MG63 (cell line): Measurements from ENCODE around the gene AIMP1. TPM values are rescaled to one million over a fixed set of nuclear protein-coding genes. Genes with fewer than 3 reads are reported as not detected.
"Not testable (repeated sequence)": the region's sequence is repeated elsewhere in the genome, so short reads cannot be mapped to it uniquely, and the experiment has no call there.

Experiments
- DNase-seq: peaks from one replicate; pipeline ENCODE4 v3.0.0-alpha.2; 2020
- H3K27me3 ChIP-seq: fragments of 250-450 bp; sonication (Bioruptor Pico); 2 replicates; pipeline ENCODE4 v1.5.1; 2020; ENCODE audit warnings: mild to moderate bottlenecking, moderate library complexity
- H3K36me3 ChIP-seq: fragments of 250-450 bp; sonication (Bioruptor Pico); 2 replicates; pipeline ENCODE4 v1.5.1; 2020; ENCODE audit warnings: mild to moderate bottlenecking, moderate library complexity
- H3K4me3 ChIP-seq: fragments of 250-450 bp; sonication (Bioruptor Pico); 2 replicates; pipeline ENCODE4 v1.5.1; 2020; ENCODE audit warnings: mild to moderate bottlenecking, moderate library complexity
- H3K9me3 ChIP-seq: fragments of 250-450 bp; sonication (Bioruptor Pico); 2 replicates; pipeline ENCODE4 v1.5.1; 2020; ENCODE audit warnings: mild to moderate bottlenecking, moderate library complexity
- total RNA-seq: library from RNA; depleted of rRNA; stranded (reverse); fragments of >200 nt; shearing (Covaris generic); gene quantifications from 2 replicates; pipeline ENCODE4 v1.2.3, GENCODE V29; 2014; ENCODE audit warnings: low replicate concordance

The AIMP1 gene
- total RNA-seq, 1 experiment from 2014 or later: 31.8 TPM

DNA sequence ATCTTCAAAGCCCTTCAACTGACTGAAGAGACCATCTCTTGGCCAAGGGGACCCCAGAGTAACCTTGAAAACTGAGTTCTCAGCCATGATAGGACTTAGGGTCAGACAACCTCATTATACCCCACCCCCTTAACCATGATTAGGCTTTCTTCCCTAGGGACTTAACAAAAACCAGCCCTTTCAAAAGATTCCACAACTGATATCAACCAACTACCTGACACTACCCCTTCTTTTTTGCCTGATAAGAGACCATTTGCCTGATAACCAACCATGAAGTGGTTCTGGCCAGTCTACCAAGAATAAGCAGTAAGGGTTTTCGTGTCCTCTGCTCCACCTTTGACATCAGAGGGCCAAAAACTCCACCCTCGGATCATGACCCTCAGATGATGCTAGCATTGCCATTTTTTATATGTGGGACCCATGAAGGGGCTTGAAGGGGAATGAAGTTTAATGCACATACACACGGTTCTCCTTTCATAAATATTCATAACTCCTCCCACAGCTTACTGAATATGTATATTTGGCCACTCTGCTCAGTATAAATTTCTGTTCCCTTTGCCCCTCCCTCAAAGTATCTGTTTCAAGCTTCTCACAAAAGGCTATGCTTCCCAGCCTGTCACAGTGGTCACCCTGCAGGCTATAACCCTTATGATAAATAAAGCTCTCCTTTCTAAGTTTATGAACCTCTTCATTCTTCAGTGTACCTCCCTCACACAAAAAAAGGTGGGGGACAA lies 12.6 kb upstream of the AIMP1 start:
- Histone ChIP-seq H3K9me3 (no peaks in the 10 kb centered on the region), H3K4me3 (no peak overlapping the region), H3K36me3 (peaks cover 6% of the 10 kb centered on the region; the same call in 1 of the 2 replicates), H3K27me3 (no peaks in the 10 kb centered on the region)
- DNase-seq: no peak

DNA sequence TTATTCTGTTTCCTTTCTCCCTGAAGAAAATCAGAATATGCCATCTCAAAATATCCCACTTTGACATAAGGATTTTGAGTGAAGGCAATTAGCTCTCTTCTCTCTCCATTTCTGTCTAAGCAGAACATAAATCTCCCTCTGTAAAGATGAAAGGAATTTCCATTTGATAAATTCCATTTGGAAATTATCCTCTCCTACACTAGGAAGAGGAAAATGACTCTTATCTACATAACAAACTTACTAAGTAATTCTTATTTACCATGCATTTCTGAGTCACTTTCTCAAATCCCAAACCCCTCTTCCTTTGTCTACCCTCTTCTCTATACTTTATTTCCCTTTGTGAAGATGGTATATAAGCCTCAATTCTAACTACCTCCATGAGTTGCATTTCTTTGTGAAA lies 11.7 kb upstream of the AIMP1 start:
- no peaks in the 10 kb centered on the region for H3K9me3 ChIP-seq
- no peaks in the 10 kb centered on the region for H3K27me3 ChIP-seq
- peaks cover 6% of the 10 kb centered on the region; the same call in 1 of the 2 replicates for H3K36me3 ChIP-seq
- H3K4me3 ChIP-seq: no peak overlapping the region
- DNase-seq: no peak

DNA sequence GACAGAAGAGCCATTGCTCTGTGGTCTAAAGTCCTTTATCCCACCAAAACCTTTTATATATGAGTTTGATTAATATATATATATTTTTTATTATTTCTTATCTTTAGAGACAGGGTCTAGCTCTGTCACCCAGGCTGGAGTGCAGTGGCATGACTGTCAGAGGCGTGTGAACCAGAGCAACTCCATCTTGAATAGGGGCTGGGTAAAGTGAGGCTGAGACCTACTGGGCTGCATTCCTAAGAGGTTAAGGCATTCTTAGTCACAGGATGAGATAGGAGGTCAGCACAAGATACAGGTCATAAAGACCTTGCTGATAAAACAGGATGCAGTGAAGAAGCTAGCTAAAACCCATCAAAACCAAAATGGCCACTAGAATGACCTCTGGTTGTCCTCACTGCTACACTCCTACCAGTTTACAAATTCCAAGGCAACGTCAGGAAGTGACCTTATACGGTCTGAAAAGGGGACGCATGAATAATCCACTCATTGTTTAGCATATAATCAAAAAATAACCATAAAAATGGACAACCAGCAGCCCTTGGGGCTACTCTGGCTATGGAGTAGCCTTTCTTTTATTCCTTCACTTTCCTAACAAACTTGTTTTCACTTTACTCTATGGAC lies 10.8 kb upstream of the AIMP1 start:
- Histone ChIP-seq H3K9me3 (no peaks in the 10 kb centered on the region), H3K4me3 (no peak overlapping the region), H3K27me3 (no peaks in the 10 kb centered on the region), H3K36me3 (no peaks in the 10 kb centered on the region; the same call in 1 of the 2 replicates)
- DNase-seq: no peak

- H3K36me3 ChIP-seq: no peaks in the 10 kb centered on the region; the same call in 1 of the 2 replicates
- DNase-seq: no peak
- no peaks in the 10 kb centered on the region for H3K27me3 ChIP-seq
- H3K4me3 ChIP-seq: no peak overlapping the region
- H3K9me3 ChIP-seq: no peaks in the 10 kb centered on the region
These were observed 9.8 kb upstream of the AIMP1 start for GRCh38 chr4:106306561-106306960.

DNA sequence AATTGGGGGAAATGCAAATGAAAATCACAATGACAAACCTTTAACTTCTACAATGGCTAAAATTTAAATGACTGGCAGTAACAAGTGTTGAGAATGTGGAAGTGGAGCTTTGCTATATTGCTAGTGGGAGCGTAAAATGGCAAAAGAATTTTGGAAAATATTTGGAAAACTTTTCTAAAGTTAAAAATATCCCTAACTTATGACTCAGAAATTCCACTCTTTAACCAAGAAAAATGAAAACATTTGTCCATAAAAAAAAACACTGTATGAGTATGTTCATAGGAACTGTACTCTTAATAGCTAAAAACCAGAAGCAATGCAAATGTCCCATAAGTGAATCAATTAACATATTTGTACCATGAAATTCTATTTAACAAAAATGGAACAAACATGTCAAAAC lies 4.0 kb upstream of the AIMP1 start:
- Histone ChIP-seq H3K27me3 (no peaks in the 10 kb centered on the region), H3K4me3 (no peak overlapping the region), H3K36me3 (no peaks in the 10 kb centered on the region; the same call in 1 of the 2 replicates), H3K9me3 (no peaks in the 10 kb centered on the region)
- no peak for DNase-seq

DNA sequence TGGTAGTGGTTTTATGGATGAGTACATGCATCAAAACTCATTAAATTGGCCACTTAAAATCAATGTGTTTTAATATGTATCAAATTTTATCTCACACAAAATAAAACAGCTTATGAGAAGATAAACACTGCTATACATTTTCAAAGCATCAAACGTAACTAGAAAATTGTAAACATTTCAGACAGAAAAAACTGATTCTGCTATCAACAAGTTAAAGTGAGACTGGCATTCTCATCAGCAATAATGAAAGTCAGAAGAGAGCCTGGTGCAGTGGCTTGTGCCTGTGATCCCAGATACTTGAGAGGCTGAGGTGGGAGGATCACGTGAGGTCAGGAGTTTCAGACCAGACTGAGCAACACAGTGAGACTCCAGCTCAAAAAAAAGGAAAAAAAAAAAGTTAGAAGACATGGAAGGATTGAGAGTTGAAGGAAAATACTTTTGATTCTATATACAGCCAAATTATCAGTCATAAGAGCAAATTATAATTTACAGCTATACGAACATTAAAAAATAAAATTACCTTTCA lies 3.3 kb upstream of the AIMP1 start:
- Histone ChIP-seq H3K36me3 (no peaks in the 10 kb centered on the region; the same call in 1 of the 2 replicates), H3K9me3 (no peaks in the 10 kb centered on the region), H3K4me3 (no peak overlapping the region), H3K27me3 (no peaks in the 10 kb centered on the region)
- DNase-seq: no peak

DNA sequence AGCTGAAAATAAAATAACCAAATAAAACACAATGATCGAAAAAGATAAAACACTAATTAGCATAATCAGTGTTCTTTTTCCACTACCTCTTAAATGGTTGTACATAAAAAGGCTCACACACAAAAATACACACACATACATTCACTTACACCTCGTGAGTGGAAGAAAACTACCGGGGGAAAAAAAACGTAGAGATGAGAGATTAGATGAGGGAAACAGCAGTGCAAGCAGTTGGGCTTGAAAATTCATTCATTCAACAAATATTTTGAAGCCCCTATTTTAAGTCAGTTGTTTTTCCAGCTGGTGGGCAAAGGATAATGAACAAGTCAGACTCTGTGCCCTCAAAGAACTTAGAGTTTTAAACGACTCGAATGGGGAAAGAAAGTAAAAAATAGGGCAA lies 1.4 kb upstream of the AIMP1 start:
- no peaks in the 10 kb centered on the region for H3K36me3 ChIP-seq
- H3K4me3 ChIP-seq: peak overlapping the region; percentile 88
- DNase-seq: no peak
- H3K9me3 ChIP-seq: no peaks in the 10 kb centered on the region
- no peaks in the 10 kb centered on the region for H3K27me3 ChIP-seq

DNA sequence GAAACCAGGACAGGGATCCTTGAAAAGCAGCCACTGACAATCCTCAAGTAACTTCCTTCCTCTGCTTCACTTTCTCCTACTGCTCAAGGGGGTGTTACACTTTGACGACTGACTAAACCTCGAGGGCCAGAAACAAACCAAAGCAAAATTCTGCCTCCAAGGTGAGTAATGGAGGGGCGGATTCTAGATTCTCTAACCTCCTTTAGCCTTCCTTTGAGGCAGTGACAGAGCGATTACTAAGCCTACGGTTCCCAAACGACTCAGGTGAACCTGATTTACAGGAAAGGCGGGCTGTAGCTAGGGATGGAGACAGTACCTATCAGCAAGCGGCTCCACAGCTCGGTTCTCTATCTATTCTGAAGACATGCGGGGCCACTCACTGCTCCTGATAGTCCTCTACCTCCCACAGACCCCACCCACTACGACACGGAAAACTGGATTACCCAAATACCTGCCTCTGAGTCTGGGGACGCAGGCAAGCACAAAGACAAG lies 828 bp upstream of the AIMP1 start:
- Histone ChIP-seq H3K9me3 (no peaks in the 10 kb centered on the region), H3K27me3 (no peaks in the 10 kb centered on the region), H3K36me3 (no peaks in the 10 kb centered on the region; the same call in 1 of the 2 replicates), H3K4me3 (peak overlapping the region; percentile 88)
- DNase-seq: no peak

- DNase-seq: no peak
- no peaks in the 10 kb centered on the region for H3K9me3 ChIP-seq
These were observed 541 bp downstream of the AIMP1 start for GRCh38 chr4:106316773-106317409.

DNA sequence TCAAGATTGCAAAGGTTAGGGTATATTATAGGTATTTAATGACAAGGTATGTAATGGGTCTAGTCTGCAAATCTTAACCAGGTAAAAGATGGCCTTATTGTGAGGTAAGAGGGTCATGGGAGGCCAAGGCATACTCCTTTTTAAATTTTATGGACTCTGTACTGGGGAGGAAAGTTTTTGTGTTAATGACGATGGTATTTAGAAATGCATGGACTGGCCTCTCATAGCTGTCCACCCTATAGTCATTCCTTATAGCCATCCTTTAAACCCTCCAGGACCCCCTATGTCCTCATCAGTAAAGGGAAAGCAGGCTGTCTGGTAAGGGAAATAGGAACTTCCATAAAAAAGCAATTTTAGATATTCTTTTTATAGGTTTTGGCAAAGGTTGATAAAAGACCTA lies 1.5 kb downstream of the AIMP1 start:
- Histone ChIP-seq H3K9me3 (no peaks in the 10 kb centered on the region), H3K4me3 (peak overlapping the region; percentile 88), H3K36me3 (no peaks in the 10 kb centered on the region; the same call in 1 of the 2 replicates), H3K27me3 (no peaks in the 10 kb centered on the region)
- no peak for DNase-seq

More at GRCh38 chr4:106316773-106317409, 541 bp downstream of the AIMP1 start:
- H3K4me3 ChIP-seq: peak overlapping the region; percentile 88
- no peaks in the 10 kb centered on the region; the same call in 1 of the 2 replicates for H3K36me3 ChIP-seq
- no peaks in the 10 kb centered on the region for H3K27me3 ChIP-seq

DNA sequence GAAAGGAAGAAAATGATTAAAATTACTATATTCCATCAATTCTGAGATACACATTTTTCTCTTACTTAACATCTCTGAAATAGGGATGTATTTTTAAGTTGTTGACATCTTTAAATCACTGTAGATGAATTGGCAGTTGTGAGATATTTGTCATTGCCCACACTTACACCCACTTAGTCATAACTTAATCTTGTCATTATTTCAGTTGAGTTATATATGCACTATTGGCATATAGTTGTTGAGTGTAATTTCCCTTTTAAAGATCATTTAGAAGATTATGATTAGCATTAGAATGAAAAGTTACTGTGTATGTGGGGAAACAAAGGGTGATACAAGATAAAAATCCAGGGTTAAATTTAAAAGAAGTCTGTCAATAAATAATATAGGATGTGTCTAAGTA lies 2.2 kb downstream of the AIMP1 start:
- Histone ChIP-seq H3K9me3 (no peaks in the 10 kb centered on the region), H3K36me3 (no peaks in the 10 kb centered on the region; the same call in 1 of the 2 replicates), H3K4me3 (no peak overlapping the region), H3K27me3 (no peaks in the 10 kb centered on the region)
- no peak for DNase-seq

DNA sequence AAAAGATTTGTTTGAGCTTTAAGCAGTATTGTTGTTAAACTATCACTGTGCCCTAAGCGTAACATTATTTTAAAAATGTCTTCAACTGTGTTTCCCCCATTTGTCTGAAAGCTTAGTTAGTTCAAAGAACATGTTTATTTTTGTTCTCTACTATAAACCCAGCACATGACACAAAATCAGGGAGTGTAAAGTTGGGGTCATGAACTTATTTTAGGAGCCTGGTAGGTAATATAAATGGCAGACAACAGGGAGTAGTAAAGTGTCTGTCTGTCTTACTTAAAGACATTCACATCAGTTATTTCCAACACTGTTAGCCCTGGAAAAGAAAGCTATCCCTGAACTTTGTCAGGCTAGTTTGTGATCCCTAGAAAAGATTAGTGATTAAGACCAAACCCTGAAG lies 3.9 kb downstream of the AIMP1 start:
- Histone ChIP-seq H3K36me3 (peaks cover 4% of the 10 kb centered on the region), H3K27me3 (no peaks in the 10 kb centered on the region), H3K9me3 (no peaks in the 10 kb centered on the region), H3K4me3 (no peak overlapping the region)
- no peak for DNase-seq

DNA sequence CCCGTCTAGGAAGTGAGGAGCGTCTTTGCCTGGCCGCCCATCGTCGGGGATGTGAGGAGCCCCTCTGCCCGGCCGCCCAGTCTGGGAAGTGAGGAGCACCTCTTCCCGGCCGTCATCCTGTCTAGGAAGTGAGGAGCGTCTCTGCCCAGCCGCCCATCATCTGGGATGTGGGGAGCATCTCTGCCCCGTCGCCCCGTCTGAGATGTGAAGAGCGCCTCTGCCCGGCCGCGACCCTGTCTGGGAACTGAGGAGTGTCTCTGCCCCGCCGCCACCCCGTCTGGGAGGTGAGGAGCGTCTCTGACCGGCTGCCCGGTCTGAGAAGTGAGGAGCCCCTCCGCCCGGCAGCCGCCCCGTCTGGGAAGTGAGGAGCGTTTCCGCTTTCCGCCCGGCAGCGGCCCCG lies 4.8 kb downstream of the AIMP1 start:
- H3K36me3 ChIP-seq: peaks cover 11% of the 10 kb centered on the region
- not testable (repeated sequence) for H3K27me3 ChIP-seq, H3K9me3 ChIP-seq, H3K4me3 ChIP-seq, DNase-seq

DNA sequence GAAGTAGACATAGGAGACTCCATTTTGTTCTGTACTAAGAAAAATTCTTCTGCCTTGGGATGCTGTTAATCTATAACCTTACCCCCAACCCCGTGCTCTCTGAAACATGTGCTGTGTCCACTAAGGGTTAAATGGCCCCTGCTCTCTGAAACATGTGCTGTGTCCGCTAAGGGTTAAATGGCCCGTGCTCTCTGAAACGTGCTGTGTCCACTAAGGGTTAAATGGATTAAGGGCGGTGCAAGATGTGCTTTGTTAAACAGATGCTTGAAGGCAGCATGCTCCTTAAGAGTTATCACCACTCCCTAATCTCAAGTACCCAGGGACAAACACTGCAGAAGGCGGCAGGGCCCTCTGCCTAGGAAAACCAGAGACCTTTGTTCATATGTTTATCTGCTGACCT lies 5.5 kb downstream of the AIMP1 start:
- H3K4me3 ChIP-seq, DNase-seq, H3K9me3 ChIP-seq, H3K27me3 ChIP-seq: not testable (repeated sequence)
- H3K36me3 ChIP-seq: peaks cover 15% of the 10 kb centered on the region

GRCh38 chr4:106323119-106323518 lies 6.8 kb downstream of the AIMP1 start:
- no peaks in the 10 kb centered on the region for H3K27me3 ChIP-seq
- no peak for DNase-seq
- peaks cover 27% of the 10 kb centered on the region for H3K36me3 ChIP-seq
- no peak overlapping the region for H3K4me3 ChIP-seq
- no peaks in the 10 kb centered on the region for H3K9me3 ChIP-seq

- no peak for DNase-seq
- H3K36me3 ChIP-seq: peaks cover 47% of the 10 kb centered on the region
- H3K4me3 ChIP-seq: no peak overlapping the region
- H3K27me3 ChIP-seq: no peaks in the 10 kb centered on the region
- H3K9me3 ChIP-seq: no peaks in the 10 kb centered on the region
These were observed 9.4 kb downstream of the AIMP1 start for GRCh38 chr4:106325800-106326199.

DNA sequence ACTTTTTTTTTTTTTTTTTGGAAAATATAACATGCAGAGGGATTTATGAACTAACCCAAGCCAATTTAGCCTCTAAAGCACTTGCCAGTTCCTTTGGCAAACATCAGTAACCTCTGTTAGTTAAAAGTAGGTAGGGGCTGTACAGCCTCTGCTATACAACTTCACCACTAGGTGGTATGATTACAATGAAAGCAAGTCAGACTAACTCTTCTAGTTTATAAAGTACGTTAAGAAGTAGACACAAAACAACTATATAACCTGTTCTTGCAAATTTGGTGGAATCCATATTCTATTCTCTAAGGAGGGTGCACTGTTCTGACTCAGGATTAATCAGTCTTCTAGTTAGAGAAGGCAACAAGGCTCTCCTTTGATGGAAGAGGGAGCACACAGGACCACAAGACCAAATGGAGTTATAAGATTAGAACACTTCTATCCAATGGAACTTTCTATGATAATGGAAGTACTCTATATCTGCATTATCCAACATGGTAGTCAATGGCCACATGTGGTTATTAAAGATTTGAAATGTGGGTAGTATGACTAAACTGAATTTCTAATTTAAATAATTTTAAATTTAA lies 12.8 kb downstream of the AIMP1 start:
- Histone ChIP-seq H3K9me3 (no peaks in the 10 kb centered on the region), H3K36me3 (peaks cover 71% of the 10 kb centered on the region), H3K27me3 (no peaks in the 10 kb centered on the region), H3K4me3 (no peak overlapping the region)
- DNase-seq: no peak
